Karpas-422 (cell line): Measurements from ENCODE around the gene OR1K1. TPM values are rescaled to one million over a fixed set of nuclear protein-coding genes. Genes with fewer than 3 reads are reported as not detected.

Experiments used
- DNase-seq: peaks from one replicate; pipeline ENCODE4 v3.0.0-alpha.2; 2015
- H2AFZ ChIP-seq: fragments of 200-600 bp; sonication (generic); 2 replicates; pipeline ENCODE4 v1.6.1; 2014; ENCODE audit warnings: antibody characterized with exemption, low read length, mixed read lengths
- H3K27ac ChIP-seq: fragments of 200-600 bp; sonication (generic); 2 replicates; pipeline ENCODE4 v1.5.1; 2014; ENCODE audit warnings: mild to moderate bottlenecking, low read length, moderate library complexity
- H3K27me3 ChIP-seq: fragments of 200-600 bp; sonication (generic); 2 replicates; pipeline ENCODE4 v1.6.1; 2014; ENCODE audit warnings: low read length, mixed read lengths
- H3K36me3 ChIP-seq: fragments of 200-600 bp; sonication (generic); 2 replicates; pipeline ENCODE4 v1.6.1; 2014; ENCODE audit warnings: low read length, mixed read lengths; ENCODE audit not compliant: insufficient read depth
- H3K4me1 ChIP-seq: fragments of 200-600 bp; sonication (generic); 2 replicates; pipeline ENCODE4 v1.6.1; 2014; ENCODE audit warnings: mild to moderate bottlenecking, low read length, mixed read lengths
- H3K4me2 ChIP-seq: fragments of 200-600 bp; sonication (generic); 2 replicates; pipeline ENCODE4 v1.6.1; 2014; ENCODE audit warnings: low read length, low read depth, mild to moderate bottlenecking; ENCODE audit not compliant: poor library complexity, severe bottlenecking
- H3K4me3 ChIP-seq: fragments of 200-600 bp; sonication (generic); 2 replicates; pipeline ENCODE4 v1.5.1; 2014; ENCODE audit warnings: mild to moderate bottlenecking, antibody characterized with exemption, low read length, mixed read lengths
- H3K79me2 ChIP-seq: fragments of 200-600 bp; sonication (generic); 2 replicates; pipeline ENCODE4 v1.6.1; 2014; ENCODE audit warnings: mild to moderate bottlenecking, low read length, mixed read lengths
- H3K9ac ChIP-seq: fragments of 200-600 bp; sonication (generic); 2 replicates; pipeline ENCODE4 v1.6.0; 2014; ENCODE audit warnings: low read length
- H3K9me2 ChIP-seq: fragments of 200-600 bp; sonication (generic), shearing (Covaris generic); replicated peaks from 2 replicates; pipeline ENCODE4 v1.6.0; 2014; ENCODE audit warnings: mild to moderate bottlenecking, low read length, moderate library complexity; ENCODE audit not compliant: insufficient read depth
- H3K9me3 ChIP-seq: fragments of 300-700, 200-600 bp; sonication (generic); 2 replicates; pipeline ENCODE4 v1.6.1; 2014; ENCODE audit warnings: low read length, mixed read lengths
- H4K20me1 ChIP-seq: fragments of 200-600 bp; sonication (generic); 2 replicates; pipeline ENCODE4 v1.6.1; 2014; ENCODE audit warnings: mild to moderate bottlenecking, antibody characterized with exemption, low read length, low read depth; ENCODE audit not compliant: insufficient read depth
- total RNA-seq: library from RNA; depleted of rRNA; stranded (reverse); fragments of >200 nt; shearing (Covaris generic); gene quantifications from 2 replicates; pipeline ENCODE4 v1.2.3, GENCODE V29; 2014; ENCODE audit warnings: low replicate concordance; rRNA removed

The OR1K1 gene
- total RNA-seq, 1 experiment from 2014 or later: not detected

- Histone ChIP-seq H3K79me2 (no peaks in the 10 kb centered on the region), H3K9ac (no peak overlapping the region), H4K20me1 (no peaks in the 10 kb centered on the region), H3K4me3 (no peak overlapping the region), H3K36me3 (peaks cover 50% of the 10 kb centered on the region; the same call in 1 of the 2 replicates), H3K27me3 (no peaks in the 10 kb centered on the region), H3K27ac (no peak overlapping the region), H3K9me3 (no peaks in the 10 kb centered on the region), H3K4me1 (no peaks in the 10 kb centered on the region), H3K4me2 (no peak overlapping the region), H3K9me2 (no peaks in the 10 kb centered on the region), H2AFZ (no peak overlapping the region)
- no peak for DNase-seq
Observed at GRCh38 chr9:122848256-122848943, 48.5 kb downstream of the OR1K1 start.

Other genes starting within 250 kb of the OR1K1 start
- gene OR1N2, start 247.0 kb upstream of the OR1K1 start, total RNA-seq: not detected in 2 replicates
- 0.40 TPM in 1 of 2 replicates, not detected in the other for gene OR1L8, start 216.7 kb upstream of the OR1K1 start, total RNA-seq
- gene OR1Q1, start 185.4 kb upstream of the OR1K1 start, total RNA-seq: not detected in 2 replicates
- not detected in 2 replicates for gene OR1B1, start 142.5 kb upstream of the OR1K1 start, total RNA-seq
- not detected in 2 replicates for gene OR1L1, start 138.4 kb upstream of the OR1K1 start, total RNA-seq
- gene OR1L3, start 125.0 kb upstream of the OR1K1 start, total RNA-seq: not detected in 2 replicates
- gene OR1L4, start 76.1 kb upstream of the OR1K1 start, total RNA-seq: 0.78 TPM in 1 of 2 replicates, not detected in the other
- gene OR1L6, start 57.8 kb upstream of the OR1K1 start, total RNA-seq: not detected in 2 replicates
- gene OR5C1, start 11.2 kb upstream of the OR1K1 start, total RNA-seq: not detected in 2 replicates
- 10.0 and 15.1 TPM in 2 replicates for gene PDCL, start 28.5 kb downstream of the OR1K1 start, total RNA-seq
- 58.5 and 93.8 TPM in 2 replicates for gene RC3H2, start 105.2 kb downstream of the OR1K1 start, total RNA-seq
- gene ZBTB6, start 113.2 kb downstream of the OR1K1 start, total RNA-seq: 10.8 and 26.5 TPM in 2 replicates
- gene ZBTB26, start 131.4 kb downstream of the OR1K1 start, total RNA-seq: 7.6 and 21.8 TPM in 2 replicates
- 46.0 and 85.1 TPM in 2 replicates for gene RABGAP1, start 140.9 kb downstream of the OR1K1 start, total RNA-seq
- gene GPR21, start 233.5 kb downstream of the OR1K1 start, total RNA-seq: 0.54 and 16.8 TPM in 2 replicates